Measurements from ENCODE around the gene CMYA5.

The CMYA5 gene

DNA sequence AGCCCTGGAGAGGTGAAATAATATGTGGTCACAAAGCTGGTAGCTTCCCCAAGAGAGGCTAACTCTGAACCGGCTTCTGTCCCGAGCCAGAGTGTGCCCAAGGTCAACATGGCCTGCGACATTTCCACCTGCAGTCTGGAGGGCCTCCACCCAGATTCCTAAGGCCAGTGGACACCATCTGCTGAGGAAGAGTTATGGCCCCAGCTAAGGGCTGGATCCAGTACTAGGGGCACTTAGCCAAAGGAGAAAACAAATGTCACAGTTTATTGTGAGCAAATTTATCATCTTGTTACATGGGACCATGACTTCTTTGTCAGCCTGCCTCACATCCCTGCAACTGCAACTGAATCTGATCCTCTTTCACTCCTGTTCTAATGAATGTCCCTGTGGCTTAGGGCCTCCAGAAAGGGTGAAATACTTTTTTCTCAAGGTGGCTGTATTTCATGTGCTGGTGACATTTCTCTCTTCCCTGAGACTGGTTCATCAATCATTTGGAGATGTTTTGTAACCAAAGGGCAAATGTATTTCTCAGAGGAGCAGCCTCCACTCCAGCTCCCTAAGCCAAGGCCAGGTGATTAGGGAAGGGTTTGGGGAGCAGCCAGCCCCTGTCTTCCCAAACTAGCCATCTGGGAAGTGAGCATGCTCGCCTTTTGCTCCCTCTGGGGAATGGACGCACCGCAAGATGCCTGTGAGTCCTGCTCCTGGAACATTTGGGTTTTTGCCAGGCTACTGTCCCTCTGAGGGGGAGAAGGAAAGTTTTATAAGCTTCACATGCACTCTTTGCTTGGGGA lies 148.3 kb downstream of the CMYA5 start:
- no peak for DNase-seq (ENCODE audit: low spot score)

- no peak for DNase-seq (ENCODE audit: low spot score)
Observed at GRCh38 chr5:79840084-79840990, 150.7 kb downstream of the CMYA5 start.

DNA sequence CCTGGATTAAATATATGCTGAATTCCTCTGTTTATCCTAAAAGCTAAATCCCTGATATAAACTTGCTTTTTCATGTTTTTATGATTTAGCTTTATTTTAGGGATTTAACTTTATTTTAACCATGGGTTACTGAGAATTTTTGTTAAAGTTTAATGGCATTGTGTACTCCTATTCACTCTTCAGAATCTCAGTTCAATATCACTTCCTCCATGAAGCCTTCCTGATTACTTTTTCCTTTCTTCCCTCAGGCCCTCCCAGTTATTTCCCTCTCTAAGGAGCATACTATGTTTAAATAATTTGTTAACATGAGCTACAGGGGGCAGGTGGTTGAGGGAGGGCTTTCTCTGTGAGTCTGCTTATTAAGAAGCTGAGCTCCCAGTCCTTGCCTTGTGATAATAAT lies 151.5 kb downstream of the CMYA5 start:
- no peak for DNase-seq (ENCODE audit: low spot score)

- no peak for DNase-seq (ENCODE audit: low spot score)
Observed at GRCh38 chr5:79842006-79842881, 152.6 kb downstream of the CMYA5 start.

DNA sequence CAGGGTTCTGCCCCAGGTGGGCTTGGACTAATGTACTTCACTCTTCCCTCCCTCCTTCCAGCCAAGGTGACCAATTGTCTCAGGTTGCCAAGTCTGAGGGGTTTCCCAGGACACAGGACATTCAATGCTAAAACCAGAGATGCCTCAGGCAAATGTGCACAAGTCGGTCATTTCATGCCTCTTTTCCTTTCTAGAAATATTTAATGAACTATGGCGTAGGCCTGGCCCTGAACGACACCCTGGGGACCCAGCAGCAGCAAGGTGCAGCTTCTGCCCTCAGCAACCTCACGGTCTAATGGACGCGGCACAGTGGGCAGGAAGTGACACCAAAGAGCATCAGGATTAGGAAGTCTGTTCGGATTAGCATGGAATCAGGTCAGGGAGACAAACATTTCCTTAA lies 153.4 kb downstream of the CMYA5 start:
- DNase-seq (ENCODE audit: low spot score) = no peak

- DNase-seq (ENCODE audit: low spot score) = no peak
Observed at GRCh38 chr5:79843450-79844388, 154.1 kb downstream of the CMYA5 start.

- DNase-seq (ENCODE audit: low spot score) = no peak
Observed at GRCh38 chr5:79844571-79844970, 154.9 kb downstream of the CMYA5 start.

- no peak for DNase-seq (ENCODE audit: low spot score)
Observed at GRCh38 chr5:79845448-79846197, 156.0 kb downstream of the CMYA5 start.

DNA sequence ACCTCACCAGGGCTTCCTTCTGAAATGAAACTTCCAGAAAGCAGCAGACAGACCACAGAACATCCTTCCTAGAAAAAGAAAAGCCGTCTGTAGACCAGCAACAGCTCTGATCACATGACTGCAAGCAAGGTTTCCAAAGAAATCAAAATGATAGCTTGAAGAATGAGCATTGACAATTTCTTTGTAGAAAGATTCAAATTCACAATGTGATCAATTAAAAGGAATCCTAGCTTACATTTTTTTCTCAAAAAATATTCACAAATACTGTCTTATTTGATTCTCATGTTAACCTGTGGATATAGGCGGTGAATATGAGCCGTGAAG lies 156.5 kb downstream of the CMYA5 start:
- no peak for DNase-seq (ENCODE audit: low spot score)

DNA sequence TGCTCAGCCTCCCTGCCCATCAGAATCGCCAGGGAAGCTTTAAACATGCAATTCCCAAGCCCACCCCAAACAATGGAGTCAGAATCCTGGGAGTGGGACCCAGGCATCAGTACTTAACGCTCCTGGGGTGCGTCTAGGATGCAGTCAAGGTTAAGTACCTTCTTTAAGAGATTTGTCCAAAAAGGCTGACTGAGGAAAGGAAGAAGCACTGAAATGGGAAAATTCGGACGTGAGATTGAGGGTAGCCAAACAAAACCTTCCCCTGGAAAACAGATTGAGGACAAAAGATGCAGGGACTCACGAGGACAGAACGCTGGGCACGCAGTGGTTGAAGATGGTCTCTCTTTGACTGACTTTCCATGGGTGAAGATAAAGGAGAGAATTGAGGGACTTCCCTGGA lies 157.9 kb downstream of the CMYA5 start:
- DNase-seq (ENCODE audit: low spot score) = no peak

DNA sequence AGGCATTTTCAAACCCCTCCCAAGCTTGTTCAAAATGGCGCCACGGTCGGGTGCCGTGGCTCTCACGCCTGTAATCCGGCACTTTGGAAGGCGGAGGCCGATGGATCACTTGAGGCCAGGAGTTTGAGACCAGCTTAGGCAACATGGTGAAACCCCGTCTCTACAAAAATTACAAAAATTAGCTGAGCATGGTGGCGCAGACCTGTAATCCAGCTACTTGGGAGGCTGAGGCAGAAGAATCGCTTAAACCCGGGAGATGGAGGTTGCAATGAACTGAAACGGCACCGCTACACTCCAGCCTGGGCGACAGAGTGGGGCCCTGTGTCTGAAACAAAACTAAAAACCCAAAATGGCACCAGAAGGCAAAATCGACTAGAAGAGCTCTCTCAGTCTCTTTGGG lies 159.4 kb downstream of the CMYA5 start:
- no peak for DNase-seq (ENCODE audit: low spot score)
